Stimulated activated naive B cell treated with anti-CD40 and anti-IgM and Interleukin-4, amounts not matched to agents 10 μg/mL and 1 μg/mL and 100 μg/mL, for 72 hours (primary cell): ENCODE results near the gene LIN37.

Experiments
- ATAC-seq, 2 donors: fragments of 150-1000 bp; cut with Tn5 transposase; replicated peaks; 2 replicates each; pipeline ENCODE4 v1.10.0; 2021; ENCODE audit warnings: moderate library complexity in 1 of 2
- DNase-seq: peaks from one replicate; pipeline ENCODE4 v3.0.0; 2021
- H3K27ac Mint-ChIP-seq: one replicate; pipeline ENCODE4 v1.8.0; 2022; ENCODE audit warnings: mild to moderate bottlenecking, mixed read lengths
- H3K27me3 Mint-ChIP-seq, 2 donors: one replicate each; pipeline ENCODE4 v1.8.0; 2022; ENCODE audit warnings: mixed read lengths in 2 of 2
- H3K36me3 Mint-ChIP-seq, 2 donors: one replicate each; pipeline ENCODE4 v1.8.0; 2022; ENCODE audit warnings: mixed read lengths in 2 of 2, mild to moderate bottlenecking in 1 of 2
- H3K4me1 Mint-ChIP-seq, 2 donors: one replicate each; pipeline ENCODE4 v1.8.0; 2022; ENCODE audit warnings: mixed read lengths in 2 of 2, mild to moderate bottlenecking in 1 of 2
- H3K4me3 Mint-ChIP-seq, 2 donors: one replicate each; pipeline ENCODE4 v1.8.0; 2022; ENCODE audit warnings: mild to moderate bottlenecking in 2 of 2, mixed read lengths in 2 of 2, moderate library complexity in 1 of 2
- H3K9me3 Mint-ChIP-seq, 2 donors: one replicate each; pipeline ENCODE4 v1.8.0; 2022; ENCODE audit warnings: mixed read lengths in 2 of 2, mild to moderate bottlenecking in 1 of 2

Gene LIN37

GRCh38 chr19:35775298-35776101 lies 27.1 kb downstream of the LIN37 start, which contains the start of gene ARHGAP33:
Gene ARHGAP33 (plus strand): TSS chr19:35775564. CDS start chr19:35775659, 95 bp downstream.
- H3K4me3 Mint-ChIP-seq = peak within 1 kb of the TSS; percentile 76 to 81
- no peaks in the 10 kb centered on the region for H3K27me3 Mint-ChIP-seq
- ATAC-seq = peak; percentile 98 to 99
- peak; percentile 97 for DNase-seq
- H3K9me3 Mint-ChIP-seq = no peaks in the 10 kb centered on the region
- no peaks in the 10 kb centered on the region for H3K36me3 Mint-ChIP-seq
- peak within 1 kb of the TSS; percentile 76 for H3K27ac Mint-ChIP-seq
- H3K4me1 Mint-ChIP-seq = peaks cover 8 to 13% of the 10 kb centered on the region in 2 donors

GRCh38 chr19:35776102-35776788 lies 27.9 kb downstream of the LIN37 start:
- H3K4me3 Mint-ChIP-seq = peak overlapping the region; percentile 76 to 81
- ATAC-seq (no peak), DNase-seq (no peak)
- peaks cover 0 to 2% of the 10 kb centered on the region in 2 donors for H3K36me3 Mint-ChIP-seq
- H3K4me1 Mint-ChIP-seq = peaks cover 8 to 13% of the 10 kb centered on the region in 2 donors
- peak overlapping the region; percentile 76 for H3K27ac Mint-ChIP-seq
- no peaks in the 10 kb centered on the region for H3K27me3 Mint-ChIP-seq
- no peaks in the 10 kb centered on the region for H3K9me3 Mint-ChIP-seq

- no peak for DNase-seq
- Mint-ChIP-seq H3K9me3 (no peaks in the 10 kb centered on the region), H3K27ac (no peak overlapping the region), H3K4me1 (peaks cover 8 to 13% of the 10 kb centered on the region in 2 donors), H3K27me3 (no peaks in the 10 kb centered on the region), H3K36me3 (peaks cover 0 to 5% of the 10 kb centered on the region in 2 donors), H3K4me3 (no peak overlapping the region)
- ATAC-seq = no peak
Observed at GRCh38 chr19:35777086-35777841, 28.9 kb downstream of the LIN37 start.

GRCh38 chr19:35777961-35778360 lies 29.6 kb downstream of the LIN37 start:
- ATAC-seq (no peak), DNase-seq (no peak)
- Mint-ChIP-seq H3K27ac (no peak overlapping the region), H3K36me3 (peaks cover 0 to 5% of the 10 kb centered on the region in 2 donors), H3K27me3 (no peaks in the 10 kb centered on the region), H3K4me3 (no peak overlapping the region), H3K4me1 (peaks cover 8 to 13% of the 10 kb centered on the region in 2 donors), H3K9me3 (no peaks in the 10 kb centered on the region)

GRCh38 chr19:35779033-35779432 lies 30.7 kb downstream of the LIN37 start:
- no peak for DNase-seq
- Mint-ChIP-seq H3K27me3 (no peaks in the 10 kb centered on the region), H3K4me1 (peaks cover 12 to 15% of the 10 kb centered on the region in 2 donors), H3K36me3 (peaks cover 0 to 5% of the 10 kb centered on the region in 2 donors), H3K27ac (no peak overlapping the region), H3K4me3 (no peak overlapping the region), H3K9me3 (no peaks in the 10 kb centered on the region)
- no peak for ATAC-seq

GRCh38 chr19:35780058-35780457 lies 31.7 kb downstream of the LIN37 start:
- H3K9me3 Mint-ChIP-seq = no peaks in the 10 kb centered on the region
- DNase-seq = no peak
- no peak overlapping the region for H3K27ac Mint-ChIP-seq
- no peak overlapping the region for H3K4me3 Mint-ChIP-seq
- H3K36me3 Mint-ChIP-seq = peaks cover 0 to 5% of the 10 kb centered on the region in 2 donors
- peaks cover 10 to 12% of the 10 kb centered on the region in 2 donors for H3K4me1 Mint-ChIP-seq
- H3K27me3 Mint-ChIP-seq = no peaks in the 10 kb centered on the region
- ATAC-seq = no peak

GRCh38 chr19:35780717-35781116 lies 32.3 kb downstream of the LIN37 start:
- H3K9me3 Mint-ChIP-seq = no peaks in the 10 kb centered on the region
- H3K36me3 Mint-ChIP-seq = peaks cover 0 to 5% of the 10 kb centered on the region in 2 donors
- ATAC-seq = no peak
- H3K27me3 Mint-ChIP-seq = no peaks in the 10 kb centered on the region
- no peak overlapping the region for H3K27ac Mint-ChIP-seq
- peaks cover 10 to 12% of the 10 kb centered on the region in 2 donors for H3K4me1 Mint-ChIP-seq
- DNase-seq = no peak
- no peak overlapping the region for H3K4me3 Mint-ChIP-seq

- ATAC-seq (no peak), DNase-seq (no peak)
- no peak overlapping the region for H3K27ac Mint-ChIP-seq
- H3K4me3 Mint-ChIP-seq = no peak overlapping the region
- no peaks in the 10 kb centered on the region for H3K27me3 Mint-ChIP-seq
- H3K4me1 Mint-ChIP-seq = peaks cover 4% of the 10 kb centered on the region in 2 donors
- H3K36me3 Mint-ChIP-seq = peaks cover 0 to 5% of the 10 kb centered on the region in 2 donors
- H3K9me3 Mint-ChIP-seq = no peaks in the 10 kb centered on the region
Observed at GRCh38 chr19:35781650-35782049, 33.3 kb downstream of the LIN37 start.

GRCh38 chr19:35782589-35782988 lies 34.2 kb downstream of the LIN37 start:
- Mint-ChIP-seq H3K4me3 (no peak overlapping the region), H3K9me3 (no peaks in the 10 kb centered on the region)
- ATAC-seq = no peak

GRCh38 chr19:35783469-35784434 lies 35.4 kb downstream of the LIN37 start:
- Mint-ChIP-seq H3K36me3 (peaks cover 0 to 5% of the 10 kb centered on the region in 2 donors), H3K4me3 (no peak overlapping the region), H3K9me3 (no peaks in the 10 kb centered on the region), H3K27me3 (no peaks in the 10 kb centered on the region), H3K27ac (no peak overlapping the region), H3K4me1 (peaks cover 4% of the 10 kb centered on the region in 2 donors)
- no peak for DNase-seq
- ATAC-seq = no peak

More at GRCh38 chr19:35782589-35782988, 34.2 kb downstream of the LIN37 start:
- DNase-seq = no peak
- Mint-ChIP-seq H3K36me3 (peaks cover 0 to 5% of the 10 kb centered on the region in 2 donors), H3K4me1 (peaks cover 2 to 4% of the 10 kb centered on the region in 2 donors), H3K27me3 (no peaks in the 10 kb centered on the region), H3K27ac (no peak overlapping the region)

GRCh38 chr19:35784503-35785338 lies 36.3 kb downstream of the LIN37 start:
- H3K36me3 Mint-ChIP-seq = peaks cover 0 to 5% of the 10 kb centered on the region in 2 donors
- H3K27ac Mint-ChIP-seq = no peak overlapping the region
- H3K4me1 Mint-ChIP-seq = peaks cover 4% of the 10 kb centered on the region in 2 donors
- no peak overlapping the region for H3K4me3 Mint-ChIP-seq
- no peak for ATAC-seq
- H3K9me3 Mint-ChIP-seq = no peaks in the 10 kb centered on the region
- H3K27me3 Mint-ChIP-seq = no peaks in the 10 kb centered on the region
- DNase-seq = no peak

GRCh38 chr19:35785339-35785627 lies 36.9 kb downstream of the LIN37 start:
- DNase-seq = no peak
- Mint-ChIP-seq H3K36me3 (peaks cover 0 to 5% of the 10 kb centered on the region in 2 donors), H3K27ac (no peak overlapping the region), H3K4me3 (no peak overlapping the region), H3K27me3 (no peaks in the 10 kb centered on the region), H3K9me3 (no peaks in the 10 kb centered on the region), H3K4me1 (peaks cover 4% of the 10 kb centered on the region in 2 donors)
- ATAC-seq = no peak
